Measurements from ENCODE around the gene EID2. TPM values are rescaled to one million over a fixed set of nuclear protein-coding genes. Genes with fewer than 3 reads are reported as not detected.

EID2 gene
- total RNA-seq, 1 experiment from 2014 or later = 14.6 TPM

GRCh38 chr19:39492225-39492624 is 47.7 kb downstream of the EID2 start:
- Histone ChIP-seq H3K4me2 (no peak overlapping the region), H2AFZ (no peak overlapping the region), H3K9me3 (ENCODE audit: insufficient read depth, low read depth) (no peaks in the 10 kb centered on the region), H3K4me1 (replicated peaks; ENCODE audit: insufficient read depth) (peaks cover 5% of the 10 kb centered on the region; the same call in 1 of the 2 replicates), H3K27me3 (ENCODE audit: insufficient read depth, low read depth) (peaks cover 3% of the 10 kb centered on the region; the same call in 1 of the 2 replicates), H3K36me3 (ENCODE audit: low read depth) (peaks cover 10% of the 10 kb centered on the region; the same call in 1 of the 2 replicates), H4K20me1 (ENCODE audit: insufficient read depth) (no peaks in the 10 kb centered on the region), H3K79me2 (ENCODE audit: low read depth) (no peaks in the 10 kb centered on the region), H3K27ac (no peak overlapping the region), H3K9me2 (ENCODE audit: insufficient read depth) (no peaks in the 10 kb centered on the region), H3F3A (ENCODE audit: insufficient read depth, low read depth) (peaks cover 13% of the 10 kb centered on the region; the same call in 1 of the 2 replicates), H3K4me3 (no peak overlapping the region)
- no TSS peak for BruUV-seq (replicated peaks)
- TF ChIP-seq EZH2 (IDR thresholded peaks at IDR 0.05; ENCODE audit: low read depth) (no peak), CTCF (conservative IDR thresholded peaks at IDR 0.05) (no peak)
- ChIA-PET POLR2A (ENCODE audit: unreplicated experiment) (no interaction called here), CTCF (no interaction called here)
- intact Hi-C loops (cut with micrococcal nuclease; ENCODE audit: unreplicated experiment) = no loop called here
- no peak for DNase-seq

DNA sequence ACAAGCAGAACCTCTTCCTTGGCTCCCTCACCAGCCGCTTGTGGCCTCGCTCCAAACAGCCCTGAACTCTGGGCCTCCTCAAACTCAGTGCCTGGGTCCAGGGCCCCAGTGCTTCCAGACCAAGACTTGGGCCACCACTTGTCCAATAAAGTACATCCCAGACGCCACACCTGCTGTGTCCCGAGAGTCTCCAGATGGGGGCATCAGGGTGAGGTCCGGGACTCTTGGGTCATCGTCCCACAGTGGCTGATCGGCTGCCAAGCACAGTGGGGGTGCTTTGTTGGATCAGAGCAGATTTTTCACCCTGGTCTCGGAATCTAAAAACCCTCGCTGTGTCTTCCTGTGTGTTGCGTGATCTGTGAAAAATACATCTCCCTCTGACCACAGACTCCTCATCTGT is 50.2 kb downstream of the EID2 start:
- no peak for DNase-seq
- peaks cover 11% of the 10 kb centered on the region; the same call in 1 of the 2 replicates for H3F3A ChIP-seq (ENCODE audit: insufficient read depth, low read depth)
- BruUV-seq (replicated peaks) = no TSS peak
- no peaks in the 10 kb centered on the region for H3K79me2 ChIP-seq (ENCODE audit: low read depth)
- H4K20me1 ChIP-seq (ENCODE audit: insufficient read depth) = no peaks in the 10 kb centered on the region
- no peaks in the 10 kb centered on the region for H3K27me3 ChIP-seq (ENCODE audit: insufficient read depth, low read depth)
- H3K4me3 ChIP-seq = no peak overlapping the region
- peaks cover 5% of the 10 kb centered on the region; the same call in 1 of the 2 replicates for H3K4me1 ChIP-seq (replicated peaks; ENCODE audit: insufficient read depth)
- ChIA-PET CTCF (no interaction called here), POLR2A (ENCODE audit: unreplicated experiment) (no interaction called here)
- H3K9me3 ChIP-seq (ENCODE audit: insufficient read depth, low read depth) = no peaks in the 10 kb centered on the region
- intact Hi-C loops (cut with micrococcal nuclease; ENCODE audit: unreplicated experiment) = no loop called here
- no peak overlapping the region for H2AFZ ChIP-seq
- no peak for TF ChIP-seq CTCF (conservative IDR thresholded peaks at IDR 0.05)
- no peak for TF ChIP-seq EZH2 (IDR thresholded peaks at IDR 0.05; ENCODE audit: low read depth)
- no peaks in the 10 kb centered on the region for H3K9me2 ChIP-seq (ENCODE audit: insufficient read depth)
- peaks cover 10% of the 10 kb centered on the region; the same call in 1 of the 2 replicates for H3K36me3 ChIP-seq (ENCODE audit: low read depth)
- H3K4me2 ChIP-seq = no peak overlapping the region
- H3K27ac ChIP-seq = no peak overlapping the region

Other genes with a start within 250 kb of the EID2 start
- not detected in 2 replicates for gene IFNL1, start 243.8 kb downstream of the EID2 start, total RNA-seq (2021)
- gene LRFN1, start 219.3 kb downstream of the EID2 start, total RNA-seq (2021) = 2.3 and 4.0 TPM in 2 replicates
- 0.78 TPM in 1 of 2 replicates, not detected in the other for gene GMFG, start 204.1 kb downstream of the EID2 start, total RNA-seq (2021)
- gene SAMD4B, start 197.7 kb downstream of the EID2 start, total RNA-seq (2021) = 152 and 163 TPM in 2 replicates
- gene PAF1, start 149.1 kb downstream of the EID2 start, total RNA-seq (2021) = 54.3 and 61.1 TPM in 2 replicates
- gene MED29, start 148.8 kb downstream of the EID2 start, total RNA-seq (2021) = 18.6 and 30.9 TPM in 2 replicates
- gene ZFP36, start 133.3 kb downstream of the EID2 start, total RNA-seq (2021) = 31.0 and 36.3 TPM in 2 replicates
- gene PLEKHG2, start 127.5 kb downstream of the EID2 start, total RNA-seq (2021) = 26.1 and 32.1 TPM in 2 replicates
- 2,510 and 2,860 TPM in 2 replicates for gene RPS16, start 104.2 kb downstream of the EID2 start, total RNA-seq (2021)
- 99.7 and 118 TPM in 2 replicates for gene SUPT5H, start 94.6 kb downstream of the EID2 start, total RNA-seq (2021)
- gene TIMM50, start 59.3 kb downstream of the EID2 start, total RNA-seq (2021) = 85.5 and 95.9 TPM in 2 replicates
- 1.4 and 3.6 TPM in 2 replicates for gene DLL3, start 41.2 kb downstream of the EID2 start, total RNA-seq (2021)
- 0.35 TPM in 1 of 2 replicates, not detected in the other for gene SELENOV, start 25.0 kb downstream of the EID2 start, total RNA-seq (2021)
- gene EID2B, start 7.3 kb downstream of the EID2 start, total RNA-seq (2021) = 2.3 and 3.4 TPM in 2 replicates
- gene LGALS13, start 62.4 kb upstream of the EID2 start, total RNA-seq (2021) = not detected in 2 replicates
- not detected in 2 replicates for gene LGALS16, start 115.8 kb upstream of the EID2 start, total RNA-seq (2021)
- gene LGALS14, start 164.3 kb upstream of the EID2 start, total RNA-seq (2021) = not detected in 2 replicates
- not detected in 2 replicates for gene CLC, start 197.9 kb upstream of the EID2 start, total RNA-seq (2021)
- not detected in 2 replicates for gene LEUTX, start 238.7 kb upstream of the EID2 start, total RNA-seq (2021)